B cell (primary cell): Measurements from ENCODE around the gene CCDC122. TPM values are rescaled to one million over a fixed set of nuclear protein-coding genes. Genes with fewer than 3 reads are reported as not detected.

Experiments
- ATAC-seq: fragments of 200-7000 bp; cut with Tn5 transposase; one replicate; pipeline ENCODE4 v1.10.0; 2021; ENCODE audit warnings: low read depth, mild to moderate bottlenecking, moderate number of reproducible peaks, moderate library complexity
- CTCF ChIA-PET: fragments of 350-600 bp; sonication (Branson Sonifier 250); formaldehyde crosslinking; loops from one replicate; lab custom pipeline; 2021; ENCODE audit warnings: antibody characterized with exemption, inconsistent platforms; lab: Charles Lee
- POLR2A ChIA-PET: fragments of 350-600 bp; sonication (Branson Sonifier 250); formaldehyde crosslinking; loops from one replicate; lab custom pipeline; 2021; ENCODE audit warnings: antibody characterized with exemption; lab: Charles Lee
- DNase-seq: peaks from one replicate; pipeline ENCODE4 v3.0.0; 2013
- H2AFZ ChIP-seq: 2 replicates; pipeline ENCODE4 v1.6.1; 2012; ENCODE audit warnings: mild to moderate bottlenecking, low read depth, low read length; ENCODE audit not compliant: insufficient read depth, poor library complexity, severe bottlenecking
- H3K27ac ChIP-seq, 2 donors: 1 replicate in 1 of 2; 2 replicates in 1 of 2; pipeline ENCODE4 v1.5.1; 2012 to 2013; ENCODE audit warnings: low read length in 2 of 2, mild to moderate bottlenecking in 2 of 2, moderate library complexity in 1 of 2
- H3K27me3 ChIP-seq, 4 experiments: fragments of 200-600 bp in 1 of 4; sonication (generic) in 1 of 4; replicated peaks in 1 of 4; 1 replicate in 2 of 4; 2 replicates in 2 of 4; pipeline versions ENCODE4 v1.6.1 to v1.7.0; 2013 to 2016; ENCODE audit warnings: low read length in 3 of 4, mild to moderate bottlenecking in 2 of 4, mixed read lengths in 1 of 4, moderate library complexity in 1 of 4; ENCODE audit not compliant: insufficient read depth in 4 of 4, control insufficient read depth in 3 of 4; ENCODE audit errors: control extremely low read depth in 1 of 4
- H3K36me3 ChIP-seq, 2 experiments: replicated peaks in 1 of 2; 1 replicate in 1 of 2; 2 replicates in 1 of 2; pipeline versions ENCODE4 v1.6.1 to v1.7.1; 2013; ENCODE audit warnings: low read length in 1 of 2; ENCODE audit not compliant: insufficient read depth in 2 of 2, control insufficient read depth in 1 of 2; ENCODE audit errors: control extremely low read depth in 1 of 2, extremely low read depth in 1 of 2
- H3K4me1 ChIP-seq, 2 donors: fragments of 200-600 bp in 1 of 2; sonication (generic) in 1 of 2; 1 replicate in 1 of 2; 2 replicates in 1 of 2; pipeline versions ENCODE4 v1.5.1 to v1.6.1; 2013 to 2017; ENCODE audit warnings: low read length in 2 of 2; ENCODE audit not compliant: control insufficient read depth in 2 of 2, insufficient read depth in 2 of 2
- H3K4me2 ChIP-seq: replicated peaks from 2 replicates; pipeline ENCODE3; 2012; ENCODE audit warnings: mild to moderate bottlenecking, low read depth, low read length; ENCODE audit not compliant: poor library complexity, severe bottlenecking
- H3K4me3 ChIP-seq, 5 experiments: fragments of 200-600 bp in 1 of 5; sonication (generic) in 1 of 5; 1 replicate in 3 of 5; 2 replicates in 2 of 5; pipeline versions ENCODE4 v1.5.1 to v1.7.0; 2011 to 2016; ENCODE audit warnings: low read length in 4 of 5, mild to moderate bottlenecking in 4 of 5, low read depth in 2 of 5, control low read depth in 1 of 5, moderate library complexity in 1 of 5; ENCODE audit not compliant: insufficient read depth in 1 of 5; ENCODE audit errors: control extremely low read depth in 1 of 5, extremely low read depth in 1 of 5
- H3K79me2 ChIP-seq: fragments of 200-600 bp; sonication (generic); one replicate; pipeline ENCODE4 v1.6.0; 2016; ENCODE audit warnings: low read length; ENCODE audit not compliant: control insufficient read depth, insufficient read depth
- H3K9ac ChIP-seq: fragments of 200-600 bp; sonication (generic); 2 replicates; pipeline ENCODE4 v1.6.1; 2017; ENCODE audit warnings: mild to moderate bottlenecking, low read length, moderate library complexity
- H3K9me3 ChIP-seq, 3 donors: one replicate each; pipeline versions ENCODE4 v1.6.1 to v1.7.1; 2013; ENCODE audit warnings: low read length in 2 of 3; ENCODE audit not compliant: control insufficient read depth in 2 of 3, insufficient read depth in 1 of 3; ENCODE audit errors: control extremely low read depth in 1 of 3
- H4K20me1 ChIP-seq: 2 replicates; pipeline ENCODE4 v1.6.0; 2012; ENCODE audit warnings: mild to moderate bottlenecking, low read length; ENCODE audit not compliant: insufficient read depth, control insufficient read depth, poor library complexity, severe bottlenecking
- H3K27ac Mint-ChIP-seq: one replicate; pipeline ENCODE4 v1.8.0; 2021; ENCODE audit warnings: mixed read lengths
- H3K27me3 Mint-ChIP-seq: one replicate; pipeline ENCODE4 v1.8.0; 2021; ENCODE audit warnings: mixed read lengths
- H3K4me1 Mint-ChIP-seq: one replicate; pipeline ENCODE4 v1.8.0; 2021; ENCODE audit warnings: mixed read lengths
- H3K4me3 Mint-ChIP-seq: one replicate; pipeline ENCODE4 v1.8.0; 2021; ENCODE audit warnings: mixed read lengths
- H3K9me3 Mint-ChIP-seq: one replicate; pipeline ENCODE4 v1.8.0; 2022; ENCODE audit warnings: mixed read lengths; ENCODE audit not compliant: insufficient read depth
- EZH2 ChIP-seq: IDR thresholded peaks from 2 replicates; pipeline ENCODE4 v1.6.1; 2012; ENCODE audit warnings: borderline replicate concordance, low read depth, mild to moderate bottlenecking, moderate library complexity, low read length; ENCODE audit not compliant: insufficient read depth, poor library complexity, severe bottlenecking
- WGBS: methylation state at CpG from one replicate; pipeline ENCODE4 v1.1.5; 2013; ENCODE audit warnings: missing lambda C conversion rate; ENCODE audit not compliant: insufficient coverage; 5-methylcytosine and 5-hydroxymethylcytosine counted together
- intact Hi-C: fragments of 100-400 bp; cut with micrococcal nuclease; formaldehyde crosslinking; loops from one replicate; pipeline ENCODE4 v1.10.0; 2022
- polyA plus RNA-seq: library from polyadenylated mRNA; depleted of rRNA; stranded (reverse); fragments of >200 nt; gene quantifications from 2 replicates; pipeline ENCODE4 v1.2.3, GENCODE V29; 2012
- total RNA-seq, 2 donors: library from RNA; stranded (reverse); fragments of 120-200 nt in 1 of 2; gene quantifications; 1 replicate in 1 of 2; 2 replicates in 1 of 2; pipeline versions ENCODE4 v1.2.3 to v1.2.4, GENCODE V29; 2013 to 2022
- TF ChIP-seq, protein P1 (sequence below): fragments of 200-600 bp; IDR thresholded peaks from one replicate; pipeline ENCODE4 v1.8.0; 2022; ENCODE audit warnings: antibody characterized with exemption, mild to moderate bottlenecking

The CCDC122 gene
- total and polyA plus RNA-seq, 2 donors (not counting 1 experiment from before 2014, with no cell fraction given), result 1.1 to 12.1 TPM

DNA sequence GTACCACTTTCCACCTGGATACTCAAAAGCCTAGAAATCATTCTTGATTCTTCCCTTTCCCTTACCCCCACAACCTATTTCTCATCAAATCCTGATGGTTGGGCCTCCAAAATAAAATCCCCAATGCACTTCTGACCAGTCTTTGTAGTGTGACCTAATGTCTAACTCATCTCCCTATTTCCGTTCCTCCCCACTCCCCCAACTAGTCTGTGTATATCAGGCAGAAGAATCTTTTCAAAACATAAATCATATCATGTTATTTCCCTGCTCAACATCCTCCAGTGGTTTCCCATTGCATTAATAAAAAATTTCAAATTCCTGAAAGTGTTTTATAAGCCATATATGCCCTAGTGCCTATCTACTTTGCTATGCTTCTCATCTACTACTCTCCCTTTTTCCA, 17.7 kb downstream of the CCDC122 start:
- TF ChIP-seq EZH2, result no peak
- TF ChIP-seq, protein P1, sequence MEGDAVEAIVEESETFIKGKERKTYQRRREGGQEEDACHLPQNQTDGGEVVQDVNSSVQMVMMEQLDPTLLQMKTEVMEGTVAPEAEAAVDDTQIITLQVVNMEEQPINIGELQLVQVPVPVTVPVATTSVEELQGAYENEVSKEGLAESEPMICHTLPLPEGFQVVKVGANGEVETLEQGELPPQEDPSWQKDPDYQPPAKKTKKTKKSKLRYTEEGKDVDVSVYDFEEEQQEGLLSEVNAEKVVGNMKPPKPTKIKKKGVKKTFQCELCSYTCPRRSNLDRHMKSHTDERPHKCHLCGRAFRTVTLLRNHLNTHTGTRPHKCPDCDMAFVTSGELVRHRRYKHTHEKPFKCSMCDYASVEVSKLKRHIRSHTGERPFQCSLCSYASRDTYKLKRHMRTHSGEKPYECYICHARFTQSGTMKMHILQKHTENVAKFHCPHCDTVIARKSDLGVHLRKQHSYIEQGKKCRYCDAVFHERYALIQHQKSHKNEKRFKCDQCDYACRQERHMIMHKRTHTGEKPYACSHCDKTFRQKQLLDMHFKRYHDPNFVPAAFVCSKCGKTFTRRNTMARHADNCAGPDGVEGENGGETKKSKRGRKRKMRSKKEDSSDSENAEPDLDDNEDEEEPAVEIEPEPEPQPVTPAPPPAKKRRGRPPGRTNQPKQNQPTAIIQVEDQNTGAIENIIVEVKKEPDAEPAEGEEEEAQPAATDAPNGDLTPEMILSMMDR, result no peak
- no peak for ATAC-seq
- no peaks in the 10 kb centered on the region for H3K9me3 Mint-ChIP-seq
- DNase-seq, result no peak
- Histone ChIP-seq H3K9me3 (peaks cover 0 to 1% (median 0%) of the 10 kb centered on the region in 3 donors), H2AFZ (no peak overlapping the region), H3K79me2 (no peaks in the 10 kb centered on the region), H3K9ac (no peak overlapping the region), H3K27ac (no peak overlapping the region), H3K27me3 (no peaks in the 10 kb centered on the region), H4K20me1 (no peaks in the 10 kb centered on the region), H3K4me3 (no peak overlapping the region), H3K4me2 (no peak overlapping the region), H3K36me3 (peaks cover 0 to 2% of the 10 kb centered on the region in 2 experiments), H3K4me1 (no peaks in the 10 kb centered on the region)
- no peaks in the 10 kb centered on the region for H3K4me1 Mint-ChIP-seq
- ChIA-PET POLR2A (no interaction called here), CTCF (no interaction called here)
- H3K27ac Mint-ChIP-seq, result no peak overlapping the region
- WGBS, result no CpG with 5 or more reads among the region's 1 CpG
- H3K27me3 Mint-ChIP-seq, result no peaks in the 10 kb centered on the region
- no peak overlapping the region for H3K4me3 Mint-ChIP-seq
- intact Hi-C loops, result no loop called here

DNA sequence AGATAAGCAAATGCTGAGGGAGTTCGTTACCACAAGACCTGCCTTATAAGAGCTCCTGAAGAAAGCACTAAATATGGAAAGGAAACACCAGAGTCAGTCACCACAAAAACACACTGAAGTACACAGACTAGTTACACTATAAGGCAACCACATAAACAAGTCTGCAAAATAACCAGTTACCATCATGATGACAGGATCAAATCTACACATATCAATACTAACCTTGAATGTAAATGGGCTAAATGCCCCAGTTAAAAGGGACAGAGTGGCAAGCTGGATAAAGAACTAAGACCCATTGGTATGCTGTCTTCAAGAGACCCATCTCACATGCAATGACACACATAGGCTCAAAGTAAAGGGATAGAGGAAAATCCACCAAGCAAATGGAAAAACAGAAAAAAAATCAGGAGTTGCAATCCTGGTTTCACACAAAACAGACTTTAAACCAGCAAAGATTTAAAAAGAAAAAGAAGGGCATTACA, 26.6 kb downstream of the CCDC122 start:
- ChIA-PET POLR2A (no interaction called here), CTCF (no interaction called here)
- Histone ChIP-seq H2AFZ (no peak overlapping the region), H3K9me3 (peaks cover 8 to 32% (median 16%) of the 10 kb centered on the region in 3 donors), H3K79me2 (no peaks in the 10 kb centered on the region), H3K27me3 (no peaks in the 10 kb centered on the region), H3K9ac (no peak overlapping the region), H4K20me1 (no peaks in the 10 kb centered on the region), H3K4me1 (no peaks in the 10 kb centered on the region), H3K27ac (no peak overlapping the region), H3K4me2 (no peak overlapping the region), H3K36me3 (no peaks in the 10 kb centered on the region), H3K4me3 (no peak overlapping the region)
- no peaks in the 10 kb centered on the region for H3K27me3 Mint-ChIP-seq
- H3K4me1 Mint-ChIP-seq, result no peaks in the 10 kb centered on the region
- no peak for DNase-seq
- H3K27ac Mint-ChIP-seq, result no peak overlapping the region
- peaks cover 42% of the 10 kb centered on the region for H3K9me3 Mint-ChIP-seq
- intact Hi-C loops, result no loop called here
- no peak for TF ChIP-seq EZH2
- TF ChIP-seq, protein P1, result no peak
- 100% methylated on average over 1 of the region's 1 CpG for WGBS
- no peak for ATAC-seq
- no peak overlapping the region for H3K4me3 Mint-ChIP-seq
